SK-N-SH treated with all-trans-retinoic acid at 6 μM for 48 hours (cell line): ENCODE results near the gene UBE2E1.

Experiments used
- ATAC-seq: fragments of 200-7000 bp; cut with Tn5 transposase; 3 replicates; pipeline ENCODE4 v1.9.1; 2020; ENCODE audit warnings: mild to moderate bottlenecking, moderate library complexity
- ARNTL ChIP-seq: fragments of 450-650 bp; formaldehyde crosslinking; IDR thresholded peaks from 2 replicates; pipeline ENCODE4 v1.5.0; 2020; ENCODE audit warnings: low read depth, mild to moderate bottlenecking, moderate library complexity, borderline replicate concordance
- BACH2 ChIP-seq: fragments of 250-450 bp; sonication (Bioruptor Pico); IDR thresholded peaks from 2 replicates; pipeline ENCODE4 v1.9.0; 2021; ENCODE audit warnings: mild to moderate bottlenecking, borderline replicate concordance
- CSDC2 ChIP-seq: fragments of 250-450 bp; sonication (Bioruptor Pico); IDR thresholded peaks from 2 replicates; pipeline ENCODE4 v1.5.0; 2020; ENCODE audit warnings: mild to moderate bottlenecking, moderate library complexity
- GLIS3 ChIP-seq: fragments of 250-450 bp; sonication (Bioruptor Pico); IDR thresholded peaks from 2 replicates; pipeline ENCODE4 v1.5.0; 2020; ENCODE audit warnings: mild to moderate bottlenecking, moderate library complexity
- OSR1 ChIP-seq: fragments of 250-450 bp; sonication (Bioruptor Pico); IDR thresholded peaks from 2 replicates; pipeline ENCODE4 v1.8.0; 2022; ENCODE audit warnings: moderate library complexity, mild to moderate bottlenecking, inconsistent platforms
- POU6F1 ChIP-seq: fragments of 250-450 bp; sonication (Bioruptor Pico); IDR thresholded peaks from 2 replicates; pipeline ENCODE4 v1.8.0; 2021; ENCODE audit warnings: low read depth, mild to moderate bottlenecking, moderate library complexity, borderline replicate concordance
- PPARA ChIP-seq: fragments of 250-450 bp; sonication (Bioruptor Pico); IDR thresholded peaks from 2 replicates; pipeline ENCODE4 v1.5.0; 2020; ENCODE audit warnings: mild to moderate bottlenecking, borderline replicate concordance
- RARB ChIP-seq: fragments of 250-450 bp; sonication (Bioruptor Pico); IDR thresholded peaks from 2 replicates; pipeline ENCODE4 v1.8.0; 2021; ENCODE audit warnings: mild to moderate bottlenecking, moderate library complexity
- SNAI2 ChIP-seq: fragments of 250-450 bp; sonication (Bioruptor Pico); IDR thresholded peaks from 2 replicates; pipeline ENCODE4 v1.5.0; 2020; ENCODE audit warnings: mild to moderate bottlenecking, moderate library complexity
- TCF4 ChIP-seq: fragments of 250-450 bp; sonication (Bioruptor Pico); IDR thresholded peaks from 2 replicates; pipeline ENCODE4 v1.8.0; 2021; ENCODE audit warnings: mild to moderate bottlenecking, moderate library complexity, borderline replicate concordance
- TOX ChIP-seq: fragments of 250-450 bp; sonication (Bioruptor Pico); IDR thresholded peaks from 2 replicates; pipeline ENCODE4 v1.8.0; 2021; ENCODE audit warnings: mild to moderate bottlenecking, moderate library complexity, borderline replicate concordance
- TSHZ2 ChIP-seq: fragments of 250-450 bp; sonication (Bioruptor Pico); IDR thresholded peaks from 2 replicates; pipeline ENCODE4 v1.5.0; 2020; ENCODE audit warnings: mild to moderate bottlenecking, moderate library complexity
- ZC3H10 ChIP-seq: fragments of 250-450 bp; sonication (Bioruptor Pico); IDR thresholded peaks from 2 replicates; pipeline ENCODE4 v1.5.1; 2021; ENCODE audit warnings: mild to moderate bottlenecking, moderate library complexity
- ZFP3 ChIP-seq: fragments of 250-450 bp; sonication (Bioruptor Pico); IDR thresholded peaks from 2 replicates; pipeline ENCODE4 v1.5.0; 2020; ENCODE audit warnings: mild to moderate bottlenecking, moderate library complexity
- ZFP30 ChIP-seq: fragments of 450-650 bp; formaldehyde crosslinking; IDR thresholded peaks from 2 replicates; pipeline ENCODE4 v1.5.0; 2022; ENCODE audit warnings: mild to moderate bottlenecking, moderate library complexity
- ZNF565 ChIP-seq: fragments of 450-650 bp; formaldehyde crosslinking; conservative IDR thresholded peaks from 2 replicates; pipeline ENCODE4 v1.5.0; 2020; ENCODE audit warnings: low read depth, mild to moderate bottlenecking, moderate library complexity
- ZNF70 ChIP-seq: fragments of 450-650 bp; formaldehyde crosslinking; IDR thresholded peaks from 2 replicates; pipeline ENCODE4 v1.5.0; 2020; ENCODE audit warnings: mild to moderate bottlenecking, moderate library complexity
- TF ChIP-seq, protein P1 (sequence below): fragments of 250-450 bp; sonication (Bioruptor Pico); IDR thresholded peaks from 2 replicates; pipeline ENCODE4 v1.5.1; 2020; ENCODE audit warnings: low read depth, mild to moderate bottlenecking, moderate library complexity
- TF ChIP-seq, protein P2 (sequence below): fragments of 250-450 bp; sonication (Bioruptor Pico); IDR thresholded peaks from 2 replicates; pipeline ENCODE4 v1.5.1; 2021; ENCODE audit warnings: mild to moderate bottlenecking, moderate library complexity
- TF ChIP-seq, protein P3 (sequence below): fragments of 250-450 bp; sonication (Bioruptor Pico); IDR thresholded peaks from 2 replicates; pipeline ENCODE4 v1.8.0; 2020; ENCODE audit warnings: mild to moderate bottlenecking, moderate library complexity, borderline replicate concordance

UBE2E1 gene

DNA sequence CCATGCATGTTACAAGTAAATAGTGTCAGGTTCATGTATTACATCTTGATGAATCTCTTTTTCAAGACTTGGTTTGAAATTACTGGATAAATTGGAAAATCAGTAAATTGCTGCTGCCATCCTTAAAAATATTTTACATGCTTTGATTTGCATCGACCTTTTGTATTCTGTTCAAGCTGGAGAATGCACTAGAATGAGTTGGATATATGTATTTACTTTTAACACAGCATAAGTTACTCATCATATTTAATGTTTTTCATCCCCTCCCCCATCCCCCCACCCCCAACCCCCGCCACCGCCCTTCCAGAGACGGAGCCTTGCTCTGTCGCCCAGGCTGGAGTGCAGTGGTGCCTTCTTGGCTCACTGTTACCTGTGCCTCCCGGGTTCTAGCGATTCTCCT is 16.8 kb downstream of the UBE2E1 start:
- no peak for ATAC-seq
- TF ChIP-seq, protein P1, sequence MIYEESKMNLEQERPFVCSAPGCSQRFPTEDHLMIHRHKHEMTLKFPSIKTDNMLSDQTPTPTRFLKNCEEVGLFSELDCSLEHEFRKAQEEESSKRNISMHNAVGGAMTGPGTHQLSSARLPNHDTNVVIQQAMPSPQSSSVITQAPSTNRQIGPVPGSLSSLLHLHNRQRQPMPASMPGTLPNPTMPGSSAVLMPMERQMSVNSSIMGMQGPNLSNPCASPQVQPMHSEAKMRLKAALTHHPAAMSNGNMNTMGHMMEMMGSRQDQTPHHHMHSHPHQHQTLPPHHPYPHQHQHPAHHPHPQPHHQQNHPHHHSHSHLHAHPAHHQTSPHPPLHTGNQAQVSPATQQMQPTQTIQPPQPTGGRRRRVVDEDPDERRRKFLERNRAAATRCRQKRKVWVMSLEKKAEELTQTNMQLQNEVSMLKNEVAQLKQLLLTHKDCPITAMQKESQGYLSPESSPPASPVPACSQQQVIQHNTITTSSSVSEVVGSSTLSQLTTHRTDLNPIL: no peak
- TF ChIP-seq TSHZ2 (CRISPR knock-in tag) (no peak), ARNTL (no peak), RARB (CRISPR knock-in tag) (no peak), TCF4 (no peak), ZFP3 (CRISPR knock-in tag) (no peak), TOX (no peak), OSR1 (CRISPR knock-in tag) (no peak), ZNF70 (no peak), GLIS3 (CRISPR knock-in tag) (no peak)
- TF ChIP-seq, protein P2, sequence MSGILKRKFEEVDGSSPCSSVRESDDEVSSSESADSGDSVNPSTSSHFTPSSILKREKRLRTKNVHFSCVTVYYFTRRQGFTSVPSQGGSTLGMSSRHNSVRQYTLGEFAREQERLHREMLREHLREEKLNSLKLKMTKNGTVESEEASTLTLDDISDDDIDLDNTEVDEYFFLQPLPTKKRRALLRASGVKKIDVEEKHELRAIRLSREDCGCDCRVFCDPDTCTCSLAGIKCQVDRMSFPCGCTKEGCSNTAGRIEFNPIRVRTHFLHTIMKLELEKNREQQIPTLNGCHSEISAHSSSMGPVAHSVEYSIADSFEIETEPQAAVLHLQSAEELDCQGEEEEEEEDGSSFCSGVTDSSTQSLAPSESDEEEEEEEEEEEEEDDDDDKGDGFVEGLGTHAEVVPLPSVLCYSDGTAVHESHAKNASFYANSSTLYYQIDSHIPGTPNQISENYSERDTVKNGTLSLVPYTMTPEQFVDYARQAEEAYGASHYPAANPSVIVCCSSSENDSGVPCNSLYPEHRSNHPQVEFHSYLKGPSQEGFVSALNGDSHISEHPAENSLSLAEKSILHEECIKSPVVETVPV: no peak
- TF ChIP-seq, protein P3, sequence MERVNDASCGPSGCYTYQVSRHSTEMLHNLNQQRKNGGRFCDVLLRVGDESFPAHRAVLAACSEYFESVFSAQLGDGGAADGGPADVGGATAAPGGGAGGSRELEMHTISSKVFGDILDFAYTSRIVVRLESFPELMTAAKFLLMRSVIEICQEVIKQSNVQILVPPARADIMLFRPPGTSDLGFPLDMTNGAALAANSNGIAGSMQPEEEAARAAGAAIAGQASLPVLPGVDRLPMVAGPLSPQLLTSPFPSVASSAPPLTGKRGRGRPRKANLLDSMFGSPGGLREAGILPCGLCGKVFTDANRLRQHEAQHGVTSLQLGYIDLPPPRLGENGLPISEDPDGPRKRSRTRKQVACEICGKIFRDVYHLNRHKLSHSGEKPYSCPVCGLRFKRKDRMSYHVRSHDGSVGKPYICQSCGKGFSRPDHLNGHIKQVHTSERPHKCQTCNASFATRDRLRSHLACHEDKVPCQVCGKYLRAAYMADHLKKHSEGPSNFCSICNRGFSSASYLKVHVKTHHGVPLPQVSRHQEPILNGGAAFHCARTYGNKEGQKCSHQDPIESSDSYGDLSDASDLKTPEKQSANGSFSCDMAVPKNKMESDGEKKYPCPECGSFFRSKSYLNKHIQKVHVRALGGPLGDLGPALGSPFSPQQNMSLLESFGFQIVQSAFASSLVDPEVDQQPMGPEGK (CRISPR knock-in tag): no peak

- no peak for TF ChIP-seq ARNTL
- TF ChIP-seq POU6F1 (CRISPR knock-in tag): no peak
- TF ChIP-seq SNAI2 (CRISPR knock-in tag): no peak
- no peak for TF ChIP-seq CSDC2 (CRISPR knock-in tag)
- TF ChIP-seq ZFP3 (CRISPR knock-in tag): no peak
- no peak for TF ChIP-seq BACH2 (CRISPR knock-in tag)
- no peak for TF ChIP-seq TCF4
- no peak for TF ChIP-seq ZC3H10
- no peak for TF ChIP-seq RARB (CRISPR knock-in tag)
- no peak for TF ChIP-seq ZFP30 (CRISPR knock-in tag)
- TF ChIP-seq, protein P1: no peak
- TF ChIP-seq ZNF565 (CRISPR knock-in tag): no peak
- TF ChIP-seq PPARA (CRISPR knock-in tag): no peak
- no peak for TF ChIP-seq TSHZ2 (CRISPR knock-in tag)
- TF ChIP-seq GLIS3 (CRISPR knock-in tag): no peak
- TF ChIP-seq, all 23 proteins: peak for 0
- ATAC-seq: no peak
Measured at GRCh38 chr3:23823620-23824019, 17.9 kb downstream of the UBE2E1 start.
